SK-N-MC (cell line): Measurements from ENCODE around the gene TAF11L14.

ENCODE experiments used
- DNase-seq: peaks from one replicate; pipeline ENCODE4 v3.0.0-alpha.2; 2011; ENCODE audit warnings: low read depth, low spot score
- H3K27ac ChIP-seq: fragments of 200-600 bp; sonication (generic); 2 replicates; pipeline ENCODE4 v1.5.1; 2016; ENCODE audit warnings: mixed run types
- H3K36me3 ChIP-seq: fragments of 200-600 bp; sonication (generic); 2 replicates; pipeline ENCODE4 v1.6.1; 2017; ENCODE audit warnings: antibody characterized with exemption, low read length, mixed read lengths; ENCODE audit not compliant: insufficient read depth
- H3K4me3 ChIP-seq: fragments of 200-600 bp; sonication (generic); 2 replicates; pipeline ENCODE4 v1.5.1; 2016
- H3K9ac ChIP-seq: fragments of 200-600 bp; sonication (generic); 2 replicates; pipeline ENCODE4 v1.8.0; 2017; ENCODE audit warnings: mixed run types, mixed read lengths; ENCODE audit not compliant: insufficient read length
- H3K9me3 ChIP-seq: fragments of 200-600 bp; sonication (generic); 2 replicates; pipeline ENCODE4 v1.6.1; 2017; ENCODE audit warnings: low read depth, mild to moderate bottlenecking, antibody characterized with exemption, low read length, moderate library complexity, mixed read lengths
- EZH2 ChIP-seq: fragments of 200-600 bp; sonication (generic); IDR thresholded peaks from one replicate; pipeline ENCODE4 v1.6.1; 2017; ENCODE audit warnings: antibody characterized with exemption
- FOXP2 ChIP-seq: optimal IDR thresholded peaks from 2 replicates; pipeline ENCODE3; 2011; ENCODE audit warnings: mild to moderate bottlenecking, moderate library complexity; ENCODE audit not compliant: insufficient read depth; ENCODE audit errors: extremely low read length, control extremely low read depth
- POLR2AphosphoS5 ChIP-seq: IDR thresholded peaks from 2 replicates; pipeline ENCODE4 v1.6.1; 2012; ENCODE audit warnings: mild to moderate bottlenecking, low read depth, low read length, borderline replicate concordance

The TAF11L14 gene

GRCh38 chr5:17670353-17670752 is 36.1 kb downstream of the TAF11L14 start:
- H3K36me3 ChIP-seq: no peaks in the 10 kb centered on the region
- no peaks in the 10 kb centered on the region for H3K9me3 ChIP-seq
- no peak overlapping the region for H3K4me3 ChIP-seq
- TF ChIP-seq EZH2: no peak
- TF ChIP-seq FOXP2: no peak
- TF ChIP-seq POLR2AphosphoS5: no peak
- no peak overlapping the region for H3K27ac ChIP-seq
- H3K9ac ChIP-seq: no peak overlapping the region
- no peak for DNase-seq

- TF ChIP-seq FOXP2: no peak
- TF ChIP-seq POLR2AphosphoS5: no peak
- no peak for TF ChIP-seq EZH2
- Histone ChIP-seq H3K36me3 (no peaks in the 10 kb centered on the region), H3K4me3 (no peak overlapping the region), H3K9ac (no peak overlapping the region), H3K9me3 (no peaks in the 10 kb centered on the region), H3K27ac (no peak overlapping the region)
- no peak for DNase-seq
Measured at GRCh38 chr5:17678751-17679324, 44.6 kb downstream of the TAF11L14 start.

- no peak overlapping the region for H3K27ac ChIP-seq
- H3K36me3 ChIP-seq: no peaks in the 10 kb centered on the region
- TF ChIP-seq EZH2: no peak
- no peak for DNase-seq
- no peaks in the 10 kb centered on the region for H3K9me3 ChIP-seq
- no peak overlapping the region for H3K4me3 ChIP-seq
- no peak overlapping the region for H3K9ac ChIP-seq
Measured at GRCh38 chr5:17679597-17680203, 45.4 kb downstream of the TAF11L14 start.

DNA sequence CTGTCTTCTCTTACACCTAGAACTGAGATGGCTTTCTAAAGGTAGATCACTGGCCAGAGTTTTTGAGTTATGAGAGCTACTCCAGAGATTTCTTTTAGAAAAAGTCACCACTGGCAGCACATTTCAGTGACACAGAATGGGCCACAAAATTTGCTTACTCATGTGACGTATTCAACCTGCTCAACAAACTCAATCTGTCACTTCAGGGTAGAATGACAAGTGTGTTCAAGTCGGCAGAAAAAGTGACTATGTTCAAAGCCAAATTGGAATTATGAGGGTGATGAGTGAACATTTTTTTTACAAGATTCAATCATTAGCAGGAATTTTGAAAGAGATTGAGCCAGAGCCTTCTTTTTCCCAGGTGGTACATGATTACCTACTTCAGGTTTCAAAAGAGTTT is 46.5 kb downstream of the TAF11L14 start:
- H3K4me3 ChIP-seq: no peak overlapping the region
- H3K9me3 ChIP-seq: no peaks in the 10 kb centered on the region
- H3K27ac ChIP-seq: no peak overlapping the region
- H3K9ac ChIP-seq: no peak overlapping the region
- DNase-seq: no peak
- no peaks in the 10 kb centered on the region for H3K36me3 ChIP-seq
- TF ChIP-seq POLR2AphosphoS5 (no peak), EZH2 (no peak), FOXP2 (no peak)
